ENCODE measurements around the gene CNTNAP2. TPM values are rescaled to one million over a fixed set of nuclear protein-coding genes. Genes with fewer than 3 reads are reported as not detected.

The CNTNAP2 gene
- total and polyA plus RNA-seq, 8 donors: 0.94 to 42.5 (median 38.6) TPM

DNA sequence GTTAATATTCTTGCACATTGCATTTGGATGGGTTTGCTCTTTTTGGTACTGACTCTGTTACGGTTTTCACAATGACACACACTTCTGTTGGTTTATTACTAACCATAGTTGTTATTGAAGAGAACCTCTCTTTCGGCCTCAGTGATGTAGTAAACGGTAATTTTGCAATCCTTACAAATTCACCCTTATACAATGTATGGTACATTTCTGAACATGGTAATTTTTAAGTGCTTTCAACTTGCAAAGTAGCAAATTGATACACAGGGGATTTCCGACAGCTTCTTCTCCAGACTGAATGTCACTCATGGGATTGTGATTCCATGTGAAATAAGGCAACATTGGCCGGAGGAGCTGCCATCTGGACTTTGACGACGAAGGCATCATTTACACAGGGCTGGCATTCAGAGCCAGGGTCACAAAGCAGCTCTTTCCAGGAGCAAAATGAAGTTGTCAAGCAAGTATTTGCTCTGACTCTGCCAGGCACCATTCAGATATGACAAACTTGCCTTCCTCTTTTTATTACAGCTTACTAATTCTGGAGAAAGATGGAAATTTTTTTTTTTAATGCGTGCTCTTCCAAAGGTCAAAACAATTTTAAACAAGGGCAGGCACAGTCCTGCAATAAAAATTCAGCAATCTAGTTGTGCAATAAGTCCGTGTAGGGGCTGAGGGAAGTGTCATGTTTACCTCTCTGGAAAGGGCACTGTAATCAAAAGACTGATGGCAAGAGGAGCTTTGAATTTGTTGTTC lies 1762.5 kb downstream of the CNTNAP2 start:
- Histone ChIP-seq H3K9me3 (no peaks in the 10 kb centered on the region), H3K27ac (no peak overlapping the region), H3K36me3 (no peaks in the 10 kb centered on the region), H3K4me1 (no peaks in the 10 kb centered on the region), H3K4me3 (no peak overlapping the region), H3K27me3 (no peaks in the 10 kb centered on the region)
- peak in 2 of 4 donors; percentile 23 to 34 for DNase-seq
- TF ChIP-seq, protein P1, sequence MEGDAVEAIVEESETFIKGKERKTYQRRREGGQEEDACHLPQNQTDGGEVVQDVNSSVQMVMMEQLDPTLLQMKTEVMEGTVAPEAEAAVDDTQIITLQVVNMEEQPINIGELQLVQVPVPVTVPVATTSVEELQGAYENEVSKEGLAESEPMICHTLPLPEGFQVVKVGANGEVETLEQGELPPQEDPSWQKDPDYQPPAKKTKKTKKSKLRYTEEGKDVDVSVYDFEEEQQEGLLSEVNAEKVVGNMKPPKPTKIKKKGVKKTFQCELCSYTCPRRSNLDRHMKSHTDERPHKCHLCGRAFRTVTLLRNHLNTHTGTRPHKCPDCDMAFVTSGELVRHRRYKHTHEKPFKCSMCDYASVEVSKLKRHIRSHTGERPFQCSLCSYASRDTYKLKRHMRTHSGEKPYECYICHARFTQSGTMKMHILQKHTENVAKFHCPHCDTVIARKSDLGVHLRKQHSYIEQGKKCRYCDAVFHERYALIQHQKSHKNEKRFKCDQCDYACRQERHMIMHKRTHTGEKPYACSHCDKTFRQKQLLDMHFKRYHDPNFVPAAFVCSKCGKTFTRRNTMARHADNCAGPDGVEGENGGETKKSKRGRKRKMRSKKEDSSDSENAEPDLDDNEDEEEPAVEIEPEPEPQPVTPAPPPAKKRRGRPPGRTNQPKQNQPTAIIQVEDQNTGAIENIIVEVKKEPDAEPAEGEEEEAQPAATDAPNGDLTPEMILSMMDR (IDR thresholded peaks at IDR 0.05): no peak
- ATAC-seq: no peak
- intact Hi-C loops (cut with DNase I): no loop called here

DNA sequence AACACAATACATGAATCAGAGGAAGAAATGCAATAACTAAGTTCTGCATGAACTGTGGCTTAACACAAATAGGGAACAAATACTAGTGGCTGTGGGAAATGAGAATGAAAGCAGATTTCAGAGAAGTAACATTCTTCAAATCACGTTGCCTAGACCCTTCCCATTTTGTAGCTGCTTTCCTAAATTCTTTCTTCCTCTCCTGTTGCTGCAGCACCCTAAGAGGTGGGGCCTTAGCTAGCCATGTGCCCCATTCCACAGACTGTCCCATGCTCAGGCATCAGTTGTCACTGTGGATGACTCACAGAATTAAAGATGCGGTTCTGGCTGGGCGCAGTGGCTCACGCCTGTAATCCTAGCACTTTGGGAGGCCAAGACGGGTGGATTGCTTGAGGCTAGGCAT lies 1769.3 kb downstream of the CNTNAP2 start:
- TF ChIP-seq, protein P1 (IDR thresholded peaks at IDR 0.05): no peak
- no peak for ATAC-seq

DNA sequence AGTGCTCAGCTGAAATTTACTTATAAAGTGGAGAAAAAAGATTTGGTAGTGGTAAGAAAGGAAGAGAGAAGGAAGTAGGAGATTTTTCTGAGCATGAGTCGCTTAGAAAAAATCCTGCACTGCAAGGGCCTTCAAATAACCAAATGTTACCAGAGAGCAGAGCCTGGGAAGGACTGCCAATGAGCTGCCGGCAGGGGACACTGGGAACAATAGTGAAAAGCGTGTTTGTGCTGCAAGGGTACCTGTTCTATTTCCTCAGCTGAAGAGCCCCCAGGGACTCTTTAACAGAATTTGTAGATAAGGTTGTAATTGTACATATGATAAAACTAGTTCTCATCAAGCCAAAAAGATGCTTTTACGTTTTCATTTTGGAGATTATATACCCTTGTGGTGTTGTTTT lies 1777.7 kb downstream of the CNTNAP2 start:
- no peak for DNase-seq
- Histone ChIP-seq H3K4me1 (no peaks in the 10 kb centered on the region), H3K27ac (no peak overlapping the region), H3K27me3 (no peaks in the 10 kb centered on the region), H3K9me3 (no peaks in the 10 kb centered on the region), H3K4me3 (no peak overlapping the region), H3K36me3 (no peaks in the 10 kb centered on the region)
- TF ChIP-seq, protein P1 (IDR thresholded peaks at IDR 0.05): no peak
- peak; percentile 43 for ATAC-seq
- intact Hi-C loops (cut with DNase I): no loop called here

More for the DNA sequence above, 1769.3 kb downstream of the CNTNAP2 start:
- intact Hi-C loops (cut with DNase I): no loop called here
- no peak overlapping the region for H3K4me3 ChIP-seq
- H3K27me3 ChIP-seq: no peaks in the 10 kb centered on the region
- no peaks in the 10 kb centered on the region for H3K4me1 ChIP-seq
- H3K27ac ChIP-seq: no peak overlapping the region
- no peak for DNase-seq
- no peaks in the 10 kb centered on the region for H3K36me3 ChIP-seq
- no peaks in the 10 kb centered on the region for H3K9me3 ChIP-seq

DNA sequence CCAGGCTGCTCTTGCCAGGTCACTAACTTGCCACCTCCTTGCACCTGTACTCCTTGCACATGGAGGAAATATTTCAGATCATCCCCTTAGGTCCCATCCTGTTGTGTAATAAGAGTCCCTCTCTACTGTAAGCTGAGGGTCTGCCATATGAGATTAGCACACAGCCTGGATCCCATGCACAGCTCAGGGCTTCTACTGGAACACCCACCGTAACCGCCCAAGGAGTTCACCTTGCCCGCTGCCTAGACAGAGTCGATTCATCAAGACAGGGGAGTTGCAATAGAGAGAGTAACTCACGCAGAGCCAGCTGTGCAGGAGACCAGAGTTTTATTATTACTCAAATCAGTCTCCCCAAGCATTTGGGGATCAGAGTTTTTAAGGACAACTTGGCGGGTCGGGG lies 1779.5 kb downstream of the CNTNAP2 start:
- no peaks in the 10 kb centered on the region for H3K9me3 ChIP-seq
- no peaks in the 10 kb centered on the region for H3K27me3 ChIP-seq
- H3K4me3 ChIP-seq: no peak overlapping the region
- TF ChIP-seq, protein P1 (IDR thresholded peaks at IDR 0.05): no peak
- intact Hi-C loops (cut with DNase I): no loop called here
- H3K27ac ChIP-seq: no peak overlapping the region
- DNase-seq: no peak
- ATAC-seq: no peak
- H3K36me3 ChIP-seq: no peaks in the 10 kb centered on the region
- no peaks in the 10 kb centered on the region for H3K4me1 ChIP-seq

DNA sequence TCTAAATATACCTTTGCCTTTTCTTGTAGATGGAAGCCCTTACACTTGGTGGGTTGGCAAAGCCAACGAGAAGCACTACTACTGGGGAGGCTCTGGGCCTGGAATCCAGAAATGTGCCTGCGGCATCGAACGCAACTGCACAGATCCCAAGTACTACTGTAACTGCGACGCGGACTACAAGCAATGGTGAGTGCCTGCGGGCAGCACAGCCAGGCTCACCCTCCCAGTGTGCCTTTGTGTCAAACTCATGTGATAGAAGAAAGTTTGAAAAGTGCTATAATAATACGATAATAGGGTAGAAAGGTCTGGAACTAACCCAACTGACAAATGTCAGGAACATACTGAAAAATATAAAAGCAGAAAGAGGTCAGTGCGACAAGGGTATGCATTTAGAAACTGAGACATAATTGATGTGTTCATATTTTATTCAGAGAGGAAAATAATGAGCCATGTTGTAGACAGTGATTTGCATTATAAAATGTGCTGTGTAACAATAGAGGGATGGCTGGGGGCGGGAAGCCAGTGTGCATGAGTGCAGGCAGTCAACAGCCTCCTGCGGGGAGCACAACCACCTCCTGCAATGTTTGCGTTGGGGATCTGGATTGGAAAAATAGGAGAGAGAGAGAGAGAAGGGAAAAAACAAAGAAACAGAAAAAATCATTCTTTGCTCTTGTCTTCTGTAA lies 1787.1 kb downstream of the CNTNAP2 start:
- Histone ChIP-seq H3K27ac (no peak overlapping the region), H3K4me1 (no peaks in the 10 kb centered on the region), H3K9me3 (peaks cover 0 to 6% of the 10 kb centered on the region in 2 donors), H3K36me3 (no peaks in the 10 kb centered on the region), H3K27me3 (no peaks in the 10 kb centered on the region), H3K4me3 (no peak overlapping the region)
- TF ChIP-seq, protein P1 (IDR thresholded peaks at IDR 0.05): no peak
- ATAC-seq (no peak), DNase-seq (no peak)
- intact Hi-C loops (cut with DNase I): no loop called here

Measured in left lung (tissue), 10 donors.